Chondrocyte (in vitro differentiated cells): ENCODE data around the gene TMEFF2. TPM values are rescaled to one million over a fixed set of nuclear protein-coding genes. Genes with fewer than 3 reads are reported as not detected.
A peak's percentile ranks its signal among the peaks of the same experiment; 100 is the strongest.

ENCODE experiments used
- DNase-seq: peaks from one replicate; pipeline ENCODE4 v3.0.0; 2021; ENCODE audit warnings: mixed read lengths, low spot score
- H3K27ac Mint-ChIP-seq: one replicate; pipeline ENCODE4 v1.8.0; 2021; ENCODE audit warnings: mild to moderate bottlenecking, moderate library complexity, mixed read lengths; ENCODE audit not compliant: unreplicated experiment
- H3K27me3 Mint-ChIP-seq: 2 replicates; pipeline ENCODE4 v1.8.0; 2021; ENCODE audit warnings: low read depth, mixed read lengths
- H3K36me3 Mint-ChIP-seq: 2 replicates; pipeline ENCODE4 v1.8.0; 2021; ENCODE audit warnings: low read depth, mixed read lengths
- H3K4me1 Mint-ChIP-seq: 2 replicates; pipeline ENCODE4 v1.8.0; 2021; ENCODE audit warnings: low read depth, mild to moderate bottlenecking, mixed read lengths
- H3K4me3 Mint-ChIP-seq: one replicate; pipeline ENCODE4 v1.8.0; 2021; ENCODE audit warnings: mild to moderate bottlenecking, moderate library complexity, mixed read lengths; ENCODE audit not compliant: unreplicated experiment
- H3K9me3 Mint-ChIP-seq: 2 replicates; pipeline ENCODE4 v1.8.0; 2021; ENCODE audit warnings: low read depth, mixed read lengths
- CTCF ChIP-seq: fragments of 200-600 bp; sonication (generic); IDR thresholded peaks from 2 replicates; pipeline ENCODE4 v1.5.0; 2021; ENCODE audit warnings: antibody characterized with exemption, mild to moderate bottlenecking, moderate library complexity
- total RNA-seq: library from RNA; stranded (reverse); gene quantifications from 3 replicates; pipeline ENCODE4 v1.2.1, GENCODE V29; 2021

Gene TMEFF2
- total RNA-seq, 1 donor from 2014 or later, result 1.5 TPM

DNA sequence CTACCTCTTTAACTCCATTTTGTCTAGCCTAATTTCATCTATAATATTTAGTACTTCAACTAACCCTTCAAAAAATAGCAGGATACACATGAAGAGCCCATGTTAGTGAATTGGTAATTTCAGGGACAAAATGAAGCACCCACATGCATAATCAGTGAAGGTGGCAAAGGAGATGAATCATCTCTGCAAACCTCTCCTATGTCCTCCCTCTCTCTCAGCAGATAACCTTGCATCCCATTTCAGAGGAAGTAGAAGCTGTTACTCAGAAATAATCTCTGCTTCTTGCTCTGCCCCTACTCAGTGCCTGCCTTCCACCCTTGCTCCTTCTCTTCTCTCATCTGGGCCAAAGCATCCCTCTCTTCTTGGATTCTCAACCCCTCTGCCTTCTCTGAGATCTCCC is 287.6 kb downstream of the TMEFF2 start:
- DNase-seq, result no peak
- Mint-ChIP-seq H3K9me3 (no peaks in the 10 kb centered on the region), H3K27ac (no peak overlapping the region)

GRCh38 chr2:191905336-191905735 is 289.4 kb downstream of the TMEFF2 start:
- no peak overlapping the region for H3K27ac Mint-ChIP-seq
- peaks cover 2% of the 10 kb centered on the region for H3K9me3 Mint-ChIP-seq
- H3K4me1 Mint-ChIP-seq, result peaks cover 3% of the 10 kb centered on the region
- H3K27me3 Mint-ChIP-seq, result no peaks in the 10 kb centered on the region
- no peak overlapping the region for H3K4me3 Mint-ChIP-seq
- H3K36me3 Mint-ChIP-seq, result no peaks in the 10 kb centered on the region
- no peak for TF ChIP-seq CTCF
- DNase-seq, result no peak

More for the DNA sequence above, 287.6 kb downstream of the TMEFF2 start:
- Mint-ChIP-seq H3K36me3 (no peaks in the 10 kb centered on the region), H3K27me3 (no peaks in the 10 kb centered on the region), H3K4me1 (peaks cover 7% of the 10 kb centered on the region), H3K4me3 (no peak overlapping the region)
- TF ChIP-seq CTCF, result no peak

DNA sequence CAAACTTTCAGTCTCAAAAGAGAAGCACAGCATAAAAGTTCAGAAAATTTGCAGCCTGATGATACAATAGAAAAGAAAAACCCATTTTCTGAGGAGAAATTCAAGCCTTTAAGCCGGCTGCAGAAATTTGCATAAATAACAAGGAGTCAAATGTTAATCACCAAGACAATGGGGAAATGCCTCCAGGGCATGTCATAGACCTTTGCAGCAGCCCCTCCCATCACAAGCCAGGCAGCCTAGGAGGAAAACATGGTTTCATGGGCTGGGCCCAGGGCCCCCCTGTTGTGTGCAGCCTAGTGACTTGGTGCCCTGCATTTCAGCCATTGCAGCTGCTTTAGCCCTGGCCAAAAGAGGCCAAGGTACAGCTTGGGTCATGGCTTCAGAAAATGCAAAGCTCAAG is 293.7 kb downstream of the TMEFF2 start:
- Mint-ChIP-seq H3K9me3 (peaks cover 4% of the 10 kb centered on the region), H3K36me3 (no peaks in the 10 kb centered on the region), H3K27ac (no peak overlapping the region), H3K27me3 (no peaks in the 10 kb centered on the region), H3K4me1 (peaks cover 17% of the 10 kb centered on the region), H3K4me3 (no peak overlapping the region)
- no peak for DNase-seq
- TF ChIP-seq CTCF, result no peak

DNA sequence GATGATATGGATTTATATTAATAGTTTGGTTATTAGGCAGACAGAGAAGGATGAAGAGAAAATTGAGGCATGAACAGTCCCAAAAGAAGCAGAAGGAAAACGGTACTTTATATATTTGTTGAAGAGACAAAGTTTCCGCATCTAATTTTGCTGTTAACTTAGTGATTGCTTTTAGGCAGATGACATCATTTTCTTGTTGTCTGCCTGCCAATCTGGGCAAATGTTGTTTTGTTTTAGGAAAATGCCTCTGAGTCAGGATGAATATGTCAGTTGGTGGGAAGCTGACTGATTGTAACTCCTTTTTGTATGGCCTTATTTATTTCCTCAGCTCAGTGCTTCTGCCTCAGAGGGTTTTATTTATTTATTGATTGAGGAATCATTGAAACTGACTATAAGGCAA is 295.3 kb downstream of the TMEFF2 start:
- TF ChIP-seq CTCF, result no peak
- Mint-ChIP-seq H3K4me1 (peaks cover 33% of the 10 kb centered on the region), H3K27me3 (no peaks in the 10 kb centered on the region), H3K27ac (peak overlapping the region; percentile 75), H3K9me3 (peaks cover 4% of the 10 kb centered on the region), H3K4me3 (no peak overlapping the region), H3K36me3 (no peaks in the 10 kb centered on the region)
- no peak for DNase-seq
